ENCODE measurements around the gene RHBDL2.
"Not testable (repeated sequence)": the region's sequence is repeated elsewhere in the genome, so short reads cannot be mapped to it uniquely, and the experiment has no call there.

The RHBDL2 gene

DNA sequence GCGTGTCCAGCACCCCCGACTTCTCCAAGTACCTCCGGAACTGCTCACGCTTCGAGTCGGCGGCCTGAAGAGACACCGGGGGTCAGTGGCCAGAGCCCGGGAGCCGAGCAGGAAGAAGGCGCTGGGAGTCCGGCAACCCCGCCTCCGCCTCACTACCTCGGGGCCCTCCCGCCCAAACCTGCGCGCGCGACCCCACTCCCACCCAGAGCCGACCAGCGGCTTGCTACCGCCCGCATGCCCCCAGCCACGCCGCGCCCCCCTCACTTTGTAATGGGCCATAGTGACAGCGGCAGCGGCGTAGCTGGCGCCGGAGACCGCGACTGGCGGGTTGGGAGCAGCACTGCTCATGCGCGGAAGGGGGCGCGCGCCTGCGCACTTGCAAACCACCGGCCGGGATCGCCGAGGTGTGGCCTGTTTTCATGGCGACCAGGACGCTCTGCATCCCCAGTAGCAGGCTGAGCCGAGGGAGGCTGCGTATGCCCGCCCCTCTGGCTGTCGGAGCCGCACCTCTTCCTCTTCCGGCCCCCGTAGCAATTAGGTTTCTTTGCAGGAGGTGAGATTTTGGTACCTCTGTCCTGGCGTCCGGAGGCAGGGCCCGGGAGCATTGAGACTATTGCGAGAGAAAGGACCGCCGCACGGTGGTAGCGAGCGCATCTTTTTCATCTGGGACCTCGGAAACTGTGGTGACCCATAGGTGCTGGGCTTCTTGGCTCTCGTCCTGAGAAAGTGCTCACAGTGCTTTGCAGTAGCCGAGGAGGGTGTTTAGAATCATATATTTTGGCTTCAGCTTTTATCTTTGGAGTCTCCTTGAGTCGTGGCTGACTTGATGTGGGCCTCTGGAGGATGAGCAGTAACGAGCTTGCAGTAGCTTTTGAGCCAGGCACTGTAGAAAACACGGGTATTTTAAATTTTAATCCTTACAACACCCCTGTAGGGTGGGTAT is 68.3 kb downstream of the RHBDL2 start, which contains the start of gene MYCBP:
Gene MYCBP, minus strand, starts transcription at position 322 of the 943 bp plus-strand sequence. Its CDS starts 43 bp downstream, at position 279.
- peak; percentile 95 for FAIRE-seq

DNA sequence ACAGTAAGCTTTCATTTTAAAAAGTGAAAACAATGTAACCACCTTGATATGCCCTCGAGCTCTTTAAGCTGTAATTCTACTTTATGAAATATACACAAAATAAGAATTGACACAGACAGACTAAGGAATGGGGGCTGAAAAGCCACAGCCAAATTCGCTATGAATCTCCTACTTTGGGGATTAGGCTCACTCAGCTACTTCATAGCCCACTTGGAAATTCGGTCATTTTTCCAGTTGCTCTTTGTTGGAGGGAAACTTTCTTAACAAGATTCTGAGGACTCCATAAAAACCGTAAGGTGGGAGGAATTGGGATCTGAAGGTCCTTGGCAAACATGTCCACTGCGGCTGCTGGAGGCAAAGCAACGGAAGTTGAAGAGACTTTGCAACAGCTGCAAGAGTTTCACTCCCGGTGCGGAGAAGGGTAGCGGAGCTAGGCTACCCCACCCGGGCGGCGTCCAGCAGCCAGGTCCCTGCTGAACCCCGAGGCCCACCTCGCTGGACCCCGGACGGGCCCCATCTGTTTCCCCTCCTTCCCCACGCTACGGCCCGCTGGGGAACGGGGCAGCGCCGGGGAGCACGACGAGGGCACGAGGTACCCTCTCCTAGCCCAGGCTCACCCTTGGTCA is 69.1 kb downstream of the RHBDL2 start:
- no peak for FAIRE-seq

DNA sequence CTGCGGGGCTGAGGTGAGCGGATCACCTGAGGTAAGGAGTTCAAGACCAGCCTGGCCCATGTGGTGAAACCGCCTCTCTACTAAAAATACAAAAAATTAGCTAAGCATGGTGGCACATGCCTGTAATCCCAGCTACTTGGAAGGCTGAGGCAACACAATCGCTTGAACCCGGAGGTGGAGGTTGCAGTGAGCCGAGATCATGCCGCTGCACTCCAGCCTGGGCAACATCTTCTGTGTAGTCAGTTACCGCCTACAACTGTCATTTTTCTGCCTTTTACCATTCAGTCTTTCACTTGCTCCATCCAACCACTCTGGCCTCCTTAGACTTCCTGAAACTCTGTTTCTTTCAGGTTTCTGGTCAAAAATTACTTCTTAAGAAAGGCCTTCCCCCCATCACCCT is 70.6 kb downstream of the RHBDL2 start:
- FAIRE-seq: no peak

DNA sequence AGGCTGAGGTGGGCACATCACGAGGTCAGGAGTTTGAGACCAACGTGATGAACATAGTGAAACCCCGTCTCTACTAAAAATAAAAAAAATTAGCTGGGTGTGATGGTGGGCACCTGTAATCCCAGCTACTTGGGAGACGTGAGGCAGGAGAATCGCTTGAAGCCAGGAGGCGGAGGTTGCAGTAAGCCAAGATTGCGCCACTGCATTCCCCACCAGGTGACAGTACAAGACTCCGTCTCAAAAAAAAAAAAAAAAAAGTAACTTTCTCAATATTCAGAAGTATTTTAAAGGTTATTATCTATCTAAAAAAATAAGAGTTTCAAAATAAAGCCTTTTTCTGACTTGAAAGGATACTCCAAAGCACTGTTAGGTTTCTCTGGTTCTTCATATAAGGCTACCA is 74.4 kb downstream of the RHBDL2 start:
- no peak for FAIRE-seq

DNA sequence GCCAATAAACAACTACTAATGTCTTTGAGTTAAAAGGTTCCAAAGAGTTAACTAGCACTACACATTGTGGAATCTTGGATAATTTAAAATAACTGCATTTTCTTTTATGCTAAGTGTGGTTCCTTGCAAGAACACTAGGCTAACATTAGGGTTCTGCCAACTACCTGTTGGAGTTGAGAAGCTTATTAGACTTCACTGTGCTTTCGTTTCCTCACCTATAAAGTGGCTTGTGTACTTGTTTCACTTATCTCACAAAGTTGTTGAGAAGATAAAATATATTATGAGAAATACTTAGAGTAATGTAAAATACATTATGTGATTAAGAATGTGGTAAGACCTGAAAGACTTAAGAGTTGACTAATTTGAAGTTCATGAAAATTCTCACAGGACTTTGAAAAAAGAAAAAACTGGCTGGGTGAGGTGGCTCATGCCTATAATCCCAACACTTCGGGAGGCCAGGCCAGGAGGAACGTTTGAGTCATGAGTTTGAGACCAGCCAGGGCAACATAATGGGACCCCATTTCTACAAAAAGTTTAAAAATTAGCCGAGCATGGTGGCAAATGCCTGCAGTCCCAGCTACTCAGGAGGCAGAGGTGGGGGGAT is 76.4 kb downstream of the RHBDL2 start:
- no peak for FAIRE-seq

DNA sequence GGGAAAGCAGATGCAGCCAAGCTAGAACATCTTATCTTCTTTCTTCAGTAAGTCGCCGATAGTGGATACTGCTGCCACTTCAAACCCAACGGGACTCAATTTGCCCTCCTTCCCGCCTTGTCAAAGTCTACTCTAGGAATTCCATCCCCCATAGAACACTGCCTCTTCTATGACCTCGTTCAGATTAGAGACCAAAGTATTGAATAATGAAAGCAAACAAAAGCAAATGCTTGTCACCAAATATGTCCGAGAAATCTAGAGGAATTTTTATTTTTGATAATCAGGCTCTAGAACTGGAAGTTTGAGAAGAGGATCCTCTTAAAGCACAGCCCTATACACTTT is 81.2 kb downstream of the RHBDL2 start:
- no peak for FAIRE-seq

DNA sequence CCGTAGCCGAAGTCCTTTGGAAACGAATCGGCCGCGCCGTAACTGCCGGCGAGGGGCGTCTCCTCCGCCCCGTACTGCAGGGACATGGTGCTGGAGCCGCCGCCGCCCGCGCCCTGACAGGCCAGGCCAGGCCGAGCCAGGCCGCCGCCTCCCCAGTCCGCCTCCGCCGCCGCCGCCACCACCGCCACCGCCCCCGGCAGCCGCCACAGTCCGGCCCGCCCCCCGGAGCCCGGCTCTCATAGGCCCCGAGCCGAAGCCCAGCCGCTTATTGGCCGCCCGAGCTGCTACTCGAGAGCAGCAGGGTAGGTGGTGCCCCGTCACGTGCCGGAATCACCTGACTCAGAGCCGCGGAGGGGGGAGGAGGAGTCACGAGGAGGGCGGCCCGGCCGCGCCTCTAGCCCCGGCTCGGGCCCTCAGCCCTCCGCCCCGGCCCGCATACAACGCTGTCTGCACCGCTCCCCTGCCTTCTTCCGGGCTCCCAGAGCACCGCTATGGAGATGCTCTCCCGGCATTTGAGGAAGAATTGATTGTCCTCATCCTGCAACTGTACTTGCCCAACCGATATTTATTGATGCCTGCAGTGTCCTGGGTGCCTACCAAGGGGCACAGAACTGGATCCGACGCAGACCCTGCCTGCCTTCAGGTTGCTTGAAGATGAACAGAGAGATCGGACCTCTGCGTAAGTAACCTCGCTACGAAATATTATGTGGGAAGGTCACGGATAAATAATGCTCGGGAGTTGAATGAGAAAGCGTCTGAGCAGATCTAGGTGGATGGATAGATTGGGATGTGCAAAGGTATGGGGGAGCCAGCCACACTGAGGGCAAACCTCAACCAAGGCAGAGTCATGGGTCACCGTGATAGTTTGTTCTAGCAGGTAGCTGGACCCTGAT is 81.8 kb downstream of the RHBDL2 start, which contains the start of gene RRAGC:
Gene RRAGC, minus strand, starts transcription at position 212 of the 893 bp plus-strand sequence. Its CDS starts 126 bp downstream, at position 86.
- FAIRE-seq: peak; percentile 68

DNA sequence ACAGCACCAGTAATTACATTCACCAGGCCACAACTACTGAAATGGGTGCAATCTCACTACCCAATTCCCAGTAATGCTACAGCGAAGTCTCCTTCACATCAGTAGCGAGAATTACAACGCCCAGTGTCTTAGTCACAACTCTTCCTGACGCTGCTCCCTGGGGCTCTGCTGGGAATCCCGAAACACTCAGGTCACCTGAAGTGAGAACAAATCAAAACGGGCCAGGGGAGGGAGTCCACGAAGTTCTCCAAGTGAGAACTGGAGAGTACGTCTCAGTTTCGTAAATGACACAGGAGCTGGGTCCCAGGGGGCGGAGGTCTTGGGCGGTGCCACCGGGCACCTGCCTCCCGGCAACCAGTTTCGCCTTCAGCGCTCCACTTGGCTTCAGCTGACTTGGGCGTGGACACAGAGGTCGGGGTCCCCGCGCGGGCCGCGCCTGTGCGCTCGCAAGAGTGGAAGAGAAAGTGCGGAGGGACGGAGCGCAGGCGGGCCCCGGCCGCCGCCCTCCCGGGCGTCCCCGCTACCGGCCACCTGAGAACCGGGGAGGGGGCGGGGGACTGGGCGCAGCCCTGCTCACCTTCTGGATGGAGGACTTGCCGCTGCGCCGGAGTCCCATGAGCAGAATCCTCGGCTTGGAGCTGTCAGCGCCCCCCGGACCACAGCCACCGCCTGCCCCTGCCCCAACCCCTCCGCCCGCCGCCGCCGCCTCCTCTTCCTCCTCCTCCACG is 82.6 kb downstream of the RHBDL2 start:
- FAIRE-seq: no peak

DNA sequence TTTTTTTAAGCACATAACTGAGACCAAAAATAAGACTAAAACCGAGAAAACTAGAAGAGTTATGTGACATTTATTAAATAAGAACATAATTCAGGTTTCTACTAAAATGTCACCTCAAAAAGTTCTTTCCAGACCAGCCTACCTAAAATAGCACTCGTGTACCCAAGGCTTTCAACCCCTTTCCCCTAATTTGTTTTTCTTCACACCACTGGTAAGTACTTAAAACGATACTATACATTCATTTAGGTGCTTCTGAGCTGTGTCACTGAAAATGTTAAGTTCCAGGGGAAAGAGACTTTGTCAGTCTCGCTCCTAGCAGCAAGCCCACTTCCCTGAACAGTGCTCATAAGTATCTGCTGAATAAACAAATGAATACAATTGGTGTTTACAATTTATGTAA is 88.8 kb downstream of the RHBDL2 start:
- FAIRE-seq: no peak

DNA sequence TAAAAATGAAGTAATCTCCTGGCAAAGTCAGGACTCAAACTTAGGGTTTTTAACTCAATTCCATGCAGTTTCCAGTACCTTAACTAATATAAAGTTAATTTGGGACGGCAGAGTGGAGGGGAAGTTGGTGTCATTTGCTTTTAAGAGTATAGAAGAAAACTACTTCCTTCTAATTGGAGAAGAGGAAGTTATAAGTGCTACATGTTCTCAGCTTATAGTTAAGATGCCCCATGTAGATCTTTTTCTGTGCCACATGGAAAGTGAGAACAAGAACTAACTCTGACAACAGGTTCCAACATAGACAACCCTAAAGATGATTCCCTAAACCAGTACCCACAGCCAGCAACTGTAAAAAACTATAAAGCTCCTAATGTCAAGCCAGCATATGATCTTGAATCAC is 93.6 kb downstream of the RHBDL2 start:
- no peak for FAIRE-seq

DNA sequence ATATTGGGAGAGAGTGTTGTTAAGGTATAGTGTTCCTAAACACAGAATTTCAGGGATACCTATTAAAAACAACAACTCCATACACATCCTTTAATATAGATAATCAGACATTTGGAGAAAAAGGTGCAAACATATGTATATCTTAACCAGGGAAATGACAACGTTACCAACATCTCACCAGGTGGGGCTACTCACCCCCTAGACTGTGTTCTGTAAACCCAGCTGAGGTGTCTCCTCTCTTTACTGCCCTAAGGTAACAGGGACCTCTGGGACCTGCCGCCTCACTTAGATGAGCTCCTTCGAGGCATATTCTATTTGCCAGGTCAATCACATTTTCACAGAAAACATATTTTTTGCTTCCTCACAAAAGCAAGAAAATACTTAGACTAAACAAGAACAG is 95.4 kb downstream of the RHBDL2 start:
- FAIRE-seq: no peak

DNA sequence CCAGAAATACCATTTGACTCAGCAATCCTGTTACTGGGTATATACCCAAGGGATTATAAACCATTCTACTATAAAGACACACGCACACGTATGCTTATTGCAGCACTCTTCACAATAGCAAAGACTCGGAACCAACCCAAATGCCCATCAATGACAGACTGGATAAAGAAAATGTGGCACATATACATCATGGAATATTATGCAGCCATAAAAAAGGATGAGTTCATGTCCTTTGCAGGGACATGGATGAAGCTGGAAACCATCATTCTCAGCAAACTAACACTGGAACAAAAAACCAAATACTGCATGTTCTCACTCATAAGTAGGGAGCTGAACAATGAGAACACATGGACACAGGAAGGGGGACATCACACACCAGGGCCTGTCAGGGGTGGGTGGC is 96.5 kb downstream of the RHBDL2 start:
- FAIRE-seq: not testable (repeated sequence)

DNA sequence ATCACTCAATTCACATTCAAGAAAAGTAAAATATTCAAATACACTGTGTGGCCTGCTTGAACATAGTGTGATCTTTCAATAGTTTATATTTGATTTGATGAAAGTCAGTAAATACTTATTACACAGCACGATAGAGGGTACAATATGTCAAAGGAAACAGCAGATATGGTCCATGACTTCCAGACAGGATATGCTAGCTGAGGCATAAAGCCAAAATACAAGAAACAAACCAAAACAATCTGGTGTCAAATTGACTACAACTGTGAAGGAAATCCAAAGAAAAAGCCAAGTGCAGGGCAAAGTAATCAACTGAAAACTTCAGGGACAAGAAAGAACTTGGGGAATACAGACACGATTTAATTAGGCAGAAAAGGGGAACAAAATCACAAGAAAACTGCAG is 101.3 kb downstream of the RHBDL2 start:
- no peak for FAIRE-seq

DNA sequence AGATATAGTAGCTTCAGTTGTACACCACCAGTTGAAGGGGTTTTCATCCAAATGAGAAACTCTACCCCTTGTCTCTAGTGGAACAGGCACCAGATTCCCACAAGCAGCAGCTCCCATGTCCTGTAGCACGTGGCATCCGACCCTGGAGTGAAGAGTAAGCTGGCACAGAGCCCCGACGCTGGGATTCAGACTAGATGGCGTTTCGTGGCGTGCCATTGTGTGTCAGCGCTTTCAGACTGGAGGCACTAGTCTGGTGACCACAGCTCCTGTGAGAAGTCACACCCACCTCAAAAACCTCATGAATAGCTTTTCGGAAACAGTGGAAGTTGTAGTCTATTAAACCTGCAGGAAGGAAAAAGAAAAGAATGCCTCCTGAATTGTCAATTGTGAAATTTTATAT is 102.3 kb downstream of the RHBDL2 start:
- FAIRE-seq: no peak

DNA sequence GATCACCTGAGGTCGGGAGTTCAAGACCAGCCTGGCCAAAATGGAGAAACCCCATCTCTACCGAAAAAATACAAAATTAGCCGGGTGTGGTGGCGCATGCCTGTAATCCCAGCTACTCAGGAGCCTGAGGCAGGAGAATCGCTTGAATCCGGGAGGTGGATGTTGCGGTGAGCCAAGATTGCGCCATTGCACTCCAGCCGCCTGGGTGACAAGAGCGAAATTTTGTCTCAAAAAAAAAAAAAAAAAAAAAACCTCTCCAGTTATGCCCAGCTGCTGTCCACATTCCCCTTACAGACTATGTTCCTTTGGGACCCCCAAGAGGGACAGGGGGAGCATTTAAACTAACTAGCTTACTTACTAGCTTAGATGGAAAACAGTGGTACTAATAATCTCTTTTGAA is 105.3 kb downstream of the RHBDL2 start:
- FAIRE-seq: not testable (repeated sequence)

Measured in G401.6 (cell line).